Upper lobe of left lung (tissue), 4 donors: ENCODE data around the gene PPP1R12B.
"Not testable (repeated sequence)": the region's sequence is repeated elsewhere in the genome, so short reads cannot be mapped to it uniquely, and the experiment has no call there.

ENCODE experiments used
- EP300 ChIP-seq, 4 donors: sonication (generic); formaldehyde crosslinking; IDR thresholded peaks; one replicate each; pipeline ENCODE4 v1.5.1; 2017; ENCODE audit warnings: antibody characterized with exemption in 4 of 4, control low read depth in 2 of 4
- POLR2A ChIP-seq, 4 donors: fragments of 450-650 bp; IDR thresholded peaks; one replicate each; pipeline ENCODE4 v1.5.1; 2016 to 2017; ENCODE audit warnings: antibody characterized with exemption in 4 of 4, mild to moderate bottlenecking in 2 of 4
- POLR2AphosphoS5 ChIP-seq, 2 donors: sonication (generic); formaldehyde crosslinking; IDR thresholded peaks; one replicate each; pipeline ENCODE4 v1.5.1; 2017; ENCODE audit warnings: antibody characterized with exemption in 2 of 2
- TF ChIP-seq, protein P1 (sequence below), 6 experiments: fragments of 450-650 bp in 4 of 6; fragments of 200-600 bp in 2 of 6; sonication (generic) in 2 of 6; IDR thresholded peaks; one replicate each; pipeline ENCODE4 v1.5.1; 2016 to 2019; ENCODE audit warnings: antibody characterized with exemption in 6 of 6

DNA sequence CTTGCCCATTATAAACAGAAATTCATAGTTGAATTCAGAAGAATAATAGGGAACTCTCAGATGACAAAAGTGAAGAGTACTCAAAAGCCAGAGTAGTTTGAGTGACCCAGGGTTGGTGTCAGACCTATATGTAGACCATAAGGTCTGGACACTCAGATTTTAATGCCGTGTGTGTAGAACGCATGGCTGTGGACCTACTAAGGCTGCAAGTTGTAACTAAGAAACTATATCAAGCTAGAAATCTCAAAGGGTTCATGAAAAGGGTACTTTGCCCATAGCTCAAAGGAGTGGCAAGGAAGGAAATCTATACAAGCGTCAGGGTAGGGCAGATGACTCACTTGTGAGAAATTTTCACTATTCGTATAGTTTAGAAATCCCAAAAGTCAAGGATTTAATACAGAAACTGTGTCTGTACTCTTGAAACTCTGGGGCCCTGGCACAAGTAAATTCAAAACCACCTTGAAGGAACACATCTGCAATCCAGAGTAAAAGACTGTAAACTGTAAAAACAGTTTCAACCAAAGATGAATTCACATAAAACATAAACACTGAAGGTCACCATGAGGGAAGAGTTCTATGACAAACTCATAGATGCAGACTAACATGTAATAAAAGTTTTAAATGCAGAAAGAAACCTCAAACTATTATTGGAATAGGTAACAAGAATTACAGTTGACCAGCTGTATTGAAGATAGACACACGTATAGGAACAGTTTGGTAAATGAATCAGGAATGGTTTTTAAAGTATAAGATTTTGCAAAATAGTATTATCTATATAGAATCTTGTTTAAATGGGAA is 108.1 kb downstream of the PPP1R12B start:
- TF ChIP-seq POLR2AphosphoS5, POLR2A, EP300 (IDR thresholded peaks at IDR 0.05): not testable (repeated sequence)
- TF ChIP-seq, protein P1, sequence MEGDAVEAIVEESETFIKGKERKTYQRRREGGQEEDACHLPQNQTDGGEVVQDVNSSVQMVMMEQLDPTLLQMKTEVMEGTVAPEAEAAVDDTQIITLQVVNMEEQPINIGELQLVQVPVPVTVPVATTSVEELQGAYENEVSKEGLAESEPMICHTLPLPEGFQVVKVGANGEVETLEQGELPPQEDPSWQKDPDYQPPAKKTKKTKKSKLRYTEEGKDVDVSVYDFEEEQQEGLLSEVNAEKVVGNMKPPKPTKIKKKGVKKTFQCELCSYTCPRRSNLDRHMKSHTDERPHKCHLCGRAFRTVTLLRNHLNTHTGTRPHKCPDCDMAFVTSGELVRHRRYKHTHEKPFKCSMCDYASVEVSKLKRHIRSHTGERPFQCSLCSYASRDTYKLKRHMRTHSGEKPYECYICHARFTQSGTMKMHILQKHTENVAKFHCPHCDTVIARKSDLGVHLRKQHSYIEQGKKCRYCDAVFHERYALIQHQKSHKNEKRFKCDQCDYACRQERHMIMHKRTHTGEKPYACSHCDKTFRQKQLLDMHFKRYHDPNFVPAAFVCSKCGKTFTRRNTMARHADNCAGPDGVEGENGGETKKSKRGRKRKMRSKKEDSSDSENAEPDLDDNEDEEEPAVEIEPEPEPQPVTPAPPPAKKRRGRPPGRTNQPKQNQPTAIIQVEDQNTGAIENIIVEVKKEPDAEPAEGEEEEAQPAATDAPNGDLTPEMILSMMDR (IDR thresholded peaks at IDR 0.05), result not testable (repeated sequence)
